ENCODE results near the gene MLPH.

GRCh38 chr2:237455764-237456163, 31.3 kb upstream of the MLPH start:
- TF ChIP-seq CTCF (IDR thresholded peaks at IDR 0.05) (no peak), POLR2A (IDR thresholded peaks at IDR 0.05) (no peak)

Data from breast epithelium (tissue), 3 donors.